K562 (cell line): Measurements from ENCODE around the gene SNAPC5. TPM values are rescaled to one million over a fixed set of nuclear protein-coding genes. Genes with fewer than 3 reads are reported as not detected.

Source experiments
- ATAC-seq: fragments of 200-7000 bp; cut with Tn5 transposase; 3 replicates; pipeline ENCODE4 v1.9.1; 2020; ENCODE audit warnings: moderate library complexity
- BruUV-seq: library from RNA; stranded (reverse); fragments of 400-500 nt; replicated peaks from 2 replicates; lab custom pipeline; 2021; lab: Mats Ljungman, UMichigan
- CTCF ChIA-PET: fragments of 300-600 bp; formaldehyde crosslinking; extraction: SDS; loops from one replicate; lab custom pipeline; 2021; ENCODE audit warnings: low intra/inter-chr PET ratio; lab: Yijun Ruan, JAX
- POLR2A ChIA-PET: fragments of 300-600, 350-650 bp; sonication (Branson Sonifier 250); formaldehyde crosslinking; extraction: SDS; loops from one replicate; lab custom pipeline; 2021; ENCODE audit warnings: antibody characterized with exemption, inconsistent platforms; lab: Yijun Ruan, JAX
- DNase-seq, 4 experiments: peaks; one replicate each; pipeline versions ENCODE4 v3.0.0 to v3.0.0-alpha.2; 2011 to 2018; ENCODE audit warnings: low spot score in 3 of 4, mixed read lengths in 3 of 4; ENCODE audit errors: extremely low read depth in 1 of 4
- FAIRE-seq: peaks from 2 replicates; lab custom pipeline; 2011; peaks lifted over from hg19 to GRCh38; lab: Jason Lieb, UNC
- H2AFZ ChIP-seq: 2 replicates; pipeline ENCODE4 v1.6.0; 2011; ENCODE audit warnings: low read depth, low read length, control low read depth, inconsistent platforms
- H3K27ac ChIP-seq: fragments of 200-600 bp; 3 replicates; pipeline ENCODE4 v1.8.0; 2011; ENCODE audit warnings: low read depth, mild to moderate bottlenecking, control low read depth, inconsistent platforms, low read length, moderate library complexity, mixed read lengths; ENCODE audit errors: extremely low read depth
- H3K27me3 ChIP-seq, 2 experiments: fragments of 300-600 bp in 1 of 2; 2 replicates in 1 of 2; 3 replicates in 1 of 2; pipeline versions ENCODE4 v1.6.0 to v1.8.0; 2011; ENCODE audit warnings: inconsistent platforms in 2 of 2, low read length in 2 of 2, mild to moderate bottlenecking in 1 of 2, mixed read lengths in 1 of 2, moderate library complexity in 1 of 2; ENCODE audit not compliant: control insufficient read depth in 2 of 2, insufficient read depth in 2 of 2
- H3K36me3 ChIP-seq: fragments of 300-600 bp; 3 replicates; pipeline ENCODE4 v1.8.0; 2011; ENCODE audit warnings: mild to moderate bottlenecking, low read length, inconsistent platforms; ENCODE audit not compliant: control insufficient read depth, insufficient read depth
- H3K4me1 ChIP-seq, 2 experiments: fragments of 200-600 bp in 1 of 2; replicated peaks in 1 of 2; 2 replicates in 1 of 2; 3 replicates in 1 of 2; pipeline versions ENCODE4 v1.5.1 to v1.8.0; 2011; ENCODE audit warnings: inconsistent platforms in 2 of 2, low read length in 2 of 2, mild to moderate bottlenecking in 1 of 2, mixed read lengths in 1 of 2, moderate library complexity in 1 of 2; ENCODE audit not compliant: control insufficient read depth in 2 of 2, insufficient read depth in 2 of 2
- H3K4me2 ChIP-seq: 2 replicates; pipeline ENCODE4 v1.6.1; 2011; ENCODE audit warnings: low read length, control low read depth, inconsistent platforms, mixed read lengths; ENCODE audit not compliant: insufficient read depth
- H3K4me3 ChIP-seq: fragments of 200-600 bp; sonication (generic), shearing (Covaris generic); 2 replicates; pipeline ENCODE4 v1.5.1; 2016; ENCODE audit warnings: control low read depth, inconsistent platforms
- H3K79me2 ChIP-seq: fragments of 200-600 bp; 3 replicates; pipeline ENCODE4 v1.8.0; 2011; ENCODE audit warnings: low read length, inconsistent platforms; ENCODE audit not compliant: control insufficient read depth, insufficient read depth
- H3K9ac ChIP-seq, 2 experiments: 2 replicates each; pipeline versions ENCODE4 v1.6.0 to v1.6.1; 2011; ENCODE audit warnings: low read depth in 2 of 2, low read length in 2 of 2, control low read depth in 1 of 2, inconsistent platforms in 1 of 2, mild to moderate bottlenecking in 1 of 2, mixed read lengths in 1 of 2; ENCODE audit not compliant: insufficient read depth in 1 of 2
- H3K9me1 ChIP-seq: one replicate; pipeline ENCODE4 v1.6.0; 2011; ENCODE audit warnings: inconsistent platforms, mild to moderate bottlenecking, low read length, moderate library complexity; ENCODE audit not compliant: control insufficient read depth, insufficient read depth
- H3K9me3 ChIP-seq: replicated peaks from 2 replicates; pipeline ENCODE4 v1.5.1; 2011; ENCODE audit warnings: low read depth, low read length, inconsistent platforms; ENCODE audit not compliant: control insufficient read depth, insufficient read depth
- H4K20me1 ChIP-seq: replicated peaks from 2 replicates; pipeline ENCODE4 v1.6.1; 2011; ENCODE audit warnings: low read length, inconsistent platforms, mixed read lengths; ENCODE audit not compliant: control insufficient read depth, insufficient read depth
- CREM ChIP-seq: IDR thresholded peaks from 2 replicates; pipeline ENCODE4 v1.6.1; 2014; ENCODE audit warnings: antibody characterized with exemption, low read depth
- ERF ChIP-seq: fragments of 450-650 bp; formaldehyde crosslinking; IDR thresholded peaks from 2 replicates; pipeline ENCODE4 v1.4.0; 2020; ENCODE audit warnings: mild to moderate bottlenecking, mixed read lengths
- MBD2 ChIP-seq: sonication (generic); IDR thresholded peaks from 2 replicates; pipeline ENCODE4 v1.6.1; 2016; ENCODE audit warnings: low read depth, borderline replicate concordance
- TGIF2 ChIP-seq: sonication (generic); formaldehyde crosslinking; IDR thresholded peaks from 2 replicates; pipeline ENCODE4 v1.8.1; 2022; ENCODE audit warnings: mild to moderate bottlenecking, missing genetic modification reagents, moderate library complexity
- ZC3H11A ChIP-seq: IDR thresholded peaks from 2 replicates; pipeline ENCODE4 v1.6.1; 2012; ENCODE audit warnings: low read depth, low read length, improper control_type of control experiment
- WGBS: fragments of 100-300 bp; shearing (Covaris generic); methylation state at CpG from one replicate; pipeline ENCODE4 v1.1.6; 2016; ENCODE audit warnings: low coverage, mixed read lengths; ENCODE audit not compliant: insufficient coverage; ENCODE audit errors: missing lambda C conversion rate; 5-methylcytosine and 5-hydroxymethylcytosine counted together
- in situ Hi-C: fragments of 300-500 bp; cut with MboI; formaldehyde crosslinking; loops from 4 replicates; pipeline ENCODE4 v1.15.0; 2018; ENCODE audit warnings: inconsistent platforms, mixed read lengths
- intact Hi-C: fragments of 100-400 bp; cut with micrococcal nuclease; formaldehyde crosslinking; loops from 2 replicates; pipeline ENCODE4 v1.14.2; 2022
- polyA plus RNA-seq, 8 experiments: library from polyadenylated mRNA; depleted of rRNA in 4 of 8; stranded (reverse) in 5 of 8; unstranded in 3 of 8; fragments of >200 nt; fragmentation: Nextera tagmentation in 2 of 8; fragmentation: Illumina TruSeq in 1 of 8; extraction: Ambion mirVana in 2 of 8; extraction: Trizol in 1 of 8; gene quantifications; 2 replicates each; pipeline versions ENCODE4 v1.2.1 to v1.2.3, GENCODE V29; 2011 to 2014; ENCODE audit warnings: inconsistent platforms in 1 of 8, missing spikeins in 1 of 8
- total RNA-seq, 7 experiments: library from RNA; depleted of rRNA in 6 of 7; stranded (reverse); fragments of >200 nt in 6 of 7; fragmentation: Illumina TruSeq in 2 of 7; extraction: Trizol in 2 of 7; gene quantifications; 2 replicates each; pipeline versions ENCODE4 v1.2.1 to v1.2.3, GENCODE V29; 2011 to 2021; ENCODE audit warnings: low replicate concordance in 1 of 7
- TF ChIP-seq, protein P1 (sequence below): sonication (generic); formaldehyde crosslinking; IDR thresholded peaks from 2 replicates; pipeline ENCODE4 v1.8.1; 2023; ENCODE audit warnings: mild to moderate bottlenecking, missing genetic modification reagents

The SNAPC5 gene
- total and polyA plus RNA-seq, 9 of the 15 experiments (the other 6 are each of a cell fraction or from before 2014, with no cell fraction given) = 52.8 to 155 (median 96.5) TPM

DNA sequence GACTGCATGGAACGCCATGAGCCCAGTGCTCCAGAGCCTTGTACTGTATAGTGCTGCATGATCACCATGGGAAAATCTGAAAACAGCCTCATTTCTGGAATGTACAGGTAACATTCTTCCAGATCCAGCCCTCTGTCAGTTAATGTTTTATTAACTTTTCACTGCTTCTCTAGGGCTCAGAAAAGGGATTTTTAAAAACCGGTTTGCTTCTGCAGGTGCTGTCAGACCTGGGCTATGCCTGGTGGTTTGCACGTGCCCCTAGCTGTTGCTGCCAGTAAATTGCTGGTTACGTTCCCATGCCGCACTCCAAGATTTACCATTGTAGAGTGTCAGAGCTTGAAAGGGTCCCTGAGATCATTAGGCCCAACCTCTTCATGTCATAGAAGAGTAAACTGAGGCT is 9.0 kb downstream of the SNAPC5 start:
- no peaks in the 10 kb centered on the region for H3K79me2 ChIP-seq
- intact Hi-C loops = no loop called here
- H3K9ac ChIP-seq = no peak overlapping the region
- in situ Hi-C loops = no loop called here
- CTCF ChIA-PET = no interaction called here
- no peaks in the 10 kb centered on the region for H3K27me3 ChIP-seq
- no peak overlapping the region for H3K4me3 ChIP-seq
- ATAC-seq = no peak
- H4K20me1 ChIP-seq = no peaks in the 10 kb centered on the region
- H2AFZ ChIP-seq = no peak overlapping the region
- POLR2A ChIA-PET = interaction anchor here (1.1 kb wide), 1 partner anchor 34 kb away, joined by 3 read pairs; no protein-coding TSS in a partner anchor
- H3K27ac ChIP-seq = no peak overlapping the region
- no peak for DNase-seq
- H3K36me3 ChIP-seq = peaks cover 85% of the 10 kb centered on the region
- no peaks in the 10 kb centered on the region for H3K9me1 ChIP-seq
- 85% methylated on average over 5 of the region's 5 CpGs for WGBS
- TF ChIP-seq ERF (CRISPR knock-in tag) (no peak), TGIF2 (CRISPR knock-in tag) (no peak), CREM (no peak), ZC3H11A (no peak), MBD2 (no peak)
- TF ChIP-seq, protein P1, sequence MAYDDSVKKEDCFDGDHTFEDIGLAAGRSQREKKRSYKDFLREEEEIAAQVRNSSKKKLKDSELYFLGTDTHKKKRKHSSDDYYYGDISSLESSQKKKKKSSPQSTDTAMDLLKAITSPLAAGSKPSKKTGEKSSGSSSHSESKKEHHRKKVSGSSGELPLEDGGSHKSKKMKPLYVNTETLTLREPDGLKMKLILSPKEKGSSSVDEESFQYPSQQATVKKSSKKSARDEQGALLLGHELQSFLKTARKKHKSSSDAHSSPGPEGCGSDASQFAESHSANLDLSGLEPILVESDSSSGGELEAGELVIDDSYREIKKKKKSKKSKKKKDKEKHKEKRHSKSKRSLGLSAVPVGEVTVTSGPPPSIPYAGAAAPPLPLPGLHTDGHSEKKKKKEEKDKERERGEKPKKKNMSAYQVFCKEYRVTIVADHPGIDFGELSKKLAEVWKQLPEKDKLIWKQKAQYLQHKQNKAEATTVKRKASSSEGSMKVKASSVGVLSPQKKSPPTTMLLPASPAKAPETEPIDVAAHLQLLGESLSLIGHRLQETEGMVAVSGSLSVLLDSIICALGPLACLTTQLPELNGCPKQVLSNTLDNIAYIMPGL = no peak
- H3K9me3 ChIP-seq = no peaks in the 10 kb centered on the region
- no TSS peak for BruUV-seq
- peaks cover 4 to 5% of the 10 kb centered on the region in 2 experiments; a peak in 3 of 5 replicates for H3K4me1 ChIP-seq
- FAIRE-seq = no peak
- H3K4me2 ChIP-seq = no peak overlapping the region
